H1 (cell line): ENCODE results near the gene EMD. TPM values are rescaled to one million over a fixed set of nuclear protein-coding genes. Genes with fewer than 3 reads are reported as not detected.

Source experiments
- CHD7 ChIP-seq: fragments of 300-600 bp; sonication (generic); IDR thresholded peaks from 2 replicates; pipeline ENCODE4 v1.7.1; 2012; ENCODE audit warnings: low read length, moderate library complexity, mild to moderate bottlenecking, inconsistent platforms; ENCODE audit not compliant: insufficient replicate concordance
- NRF1 ChIP-seq: IDR thresholded peaks from 2 replicates; pipeline ENCODE4 v1.6.1; 2011; ENCODE audit warnings: mild to moderate bottlenecking, low read depth, low read length, improper control_type of control experiment
- RNF2 ChIP-seq: fragments of 200-900, 300-1000 bp; sonication (generic); IDR thresholded peaks from 2 replicates; pipeline ENCODE4 v1.7.1; 2016; ENCODE audit warnings: borderline replicate concordance, low read depth, mild to moderate bottlenecking, antibody characterized with exemption, low read length; ENCODE audit not compliant: poor library complexity, severe bottlenecking; ENCODE audit errors: missing control alignments
- SIRT6 ChIP-seq: IDR thresholded peaks from one replicate; pipeline ENCODE4 v1.7.1; 2012; ENCODE audit warnings: low read length, inconsistent platforms
- SP2 ChIP-seq: IDR thresholded peaks from 2 replicates; pipeline ENCODE4 v1.6.1; 2012; ENCODE audit warnings: mild to moderate bottlenecking, low read length, inconsistent platforms
- SUZ12 ChIP-seq: fragments of 200-600 bp; sonication (generic); IDR thresholded peaks from 2 replicates; pipeline ENCODE4 v1.6.1; 2012; ENCODE audit warnings: mild to moderate bottlenecking, inconsistent platforms, low read length, moderate library complexity, mixed read lengths
- TAF1 ChIP-seq: IDR thresholded peaks from 2 replicates; pipeline ENCODE4 v1.6.1; 2011; ENCODE audit warnings: mild to moderate bottlenecking, low read depth, low read length
- YY1 ChIP-seq: IDR thresholded peaks from 2 replicates; pipeline ENCODE4 v1.6.1; 2011; ENCODE audit warnings: low read depth, mild to moderate bottlenecking, low read length
- ZNF274 ChIP-seq: IDR thresholded peaks from 2 replicates; pipeline ENCODE4 v1.7.0; 2012; ENCODE audit warnings: low read length, borderline replicate concordance; ENCODE audit errors: extremely low read depth
- polyA plus RNA-seq, 7 experiments: library from polyadenylated mRNA; depleted of rRNA in 3 of 7; stranded (reverse) in 5 of 7; unstranded in 2 of 7; fragments of >200 nt in 5 of 7; fragments of 200-250 nt in 2 of 7; gene quantifications; 1 replicate in 5 of 7; 2 replicates in 1 of 7; 4 replicates in 1 of 7; pipeline versions ENCODE4 v1.2.1 to v1.2.3, GENCODE V29; 2011 to 2013; ENCODE audit warnings: missing spikeins in 2 of 7, mixed read lengths in 2 of 7
- total RNA-seq: library from RNA; stranded (reverse); fragmentation: NEBNext Ultra II Directional; extraction: Animal tissue kit (Norgen Biotek cat#: 25700); gene quantifications from 2 replicates; pipeline ENCODE4 v1.2.1, GENCODE V29; 2021

Gene EMD
- total and polyA plus RNA-seq, 2 of the 8 experiments (the other 6 are each of a cell fraction or from before 2014, with no cell fraction given), result 45.5 to 109 TPM

- TF ChIP-seq CHD7 (no peak), TAF1 (peak; percentile 95), YY1 (no peak), SIRT6 (no peak), SUZ12 (no peak), NRF1 (no peak), ZNF274 (no peak), RNF2 (no peak), SP2 (no peak)
Measured at GRCh38 chrX:154371017-154371788, 7.9 kb upstream of the EMD start (continued).
